ENCODE results near the gene MED19.
"Not testable (repeated sequence)": the region's sequence is repeated elsewhere in the genome, so short reads cannot be mapped to it uniquely, and the experiment has no call there.

Gene MED19, protein sequence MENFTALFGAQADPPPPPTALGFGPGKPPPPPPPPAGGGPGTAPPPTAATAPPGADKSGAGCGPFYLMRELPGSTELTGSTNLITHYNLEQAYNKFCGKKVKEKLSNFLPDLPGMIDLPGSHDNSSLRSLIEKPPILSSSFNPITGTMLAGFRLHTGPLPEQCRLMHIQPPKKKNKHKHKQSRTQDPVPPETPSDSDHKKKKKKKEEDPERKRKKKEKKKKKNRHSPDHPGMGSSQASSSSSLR

DNA sequence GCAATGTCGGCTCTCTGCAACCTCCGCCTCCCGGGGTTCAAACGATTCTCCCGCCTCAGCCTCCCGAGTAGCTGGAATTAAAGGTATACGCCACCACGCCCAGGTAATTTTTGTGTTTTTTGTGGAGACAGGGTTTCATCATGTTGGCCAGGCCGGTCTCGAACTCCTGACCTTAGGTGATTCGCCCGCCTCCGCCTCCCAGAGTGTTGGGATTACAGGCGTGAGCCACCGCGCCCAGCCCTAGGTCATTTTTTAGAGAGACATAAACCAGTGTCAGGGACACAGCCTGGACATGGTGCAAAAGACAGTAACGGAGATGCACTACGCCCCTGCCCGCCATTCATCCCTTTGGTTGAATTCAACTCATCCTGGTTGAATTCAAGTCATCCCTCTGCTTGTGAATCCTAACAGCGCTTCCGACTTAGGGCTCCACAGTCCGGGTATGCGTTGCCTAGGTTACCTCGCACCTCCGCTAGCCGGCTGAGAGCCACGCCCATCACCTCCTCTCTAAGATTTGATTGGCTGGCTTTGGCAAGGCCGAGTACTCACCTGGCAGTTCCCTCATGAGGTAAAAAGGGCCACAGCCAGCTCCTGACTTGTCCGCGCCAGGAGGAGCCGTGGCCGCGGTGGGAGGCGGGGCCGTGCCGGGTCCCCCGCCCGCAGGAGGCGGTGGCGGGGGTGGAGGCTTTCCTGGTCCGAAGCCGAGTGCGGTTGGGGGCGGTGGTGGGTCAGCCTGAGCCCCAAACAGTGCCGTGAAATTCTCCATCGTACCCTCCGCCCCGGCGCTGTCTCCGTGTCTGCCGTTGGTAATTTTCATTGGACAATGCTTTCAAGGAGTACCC is at the start of gene MED19:
Gene MED19, minus strand, starts transcription at position 802 of the 842 bp plus-strand sequence. Its CDS starts 36 bp downstream, at position 766.
- peak; percentile 75 for DNase-seq

DNA sequence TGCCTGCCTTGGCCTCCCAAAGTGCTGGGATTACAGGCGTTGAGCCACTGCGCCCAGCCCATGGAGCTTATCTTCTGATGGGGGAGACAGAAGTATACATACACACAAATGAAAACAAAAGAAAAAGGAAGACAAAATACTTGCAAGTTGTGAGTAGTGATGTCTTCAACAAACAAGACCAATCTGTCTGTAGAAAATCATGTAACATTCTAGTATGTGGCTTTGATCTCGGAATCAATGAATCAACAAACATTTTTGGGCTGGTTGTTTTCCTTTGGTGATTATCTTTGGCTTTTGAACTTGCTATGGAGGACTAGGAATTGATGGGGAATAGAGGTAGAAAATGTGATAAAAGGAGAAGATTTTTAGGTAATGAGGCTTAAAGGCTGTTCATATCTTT is 46.2 kb upstream of the MED19 start:
- DNase-seq: no peak

DNA sequence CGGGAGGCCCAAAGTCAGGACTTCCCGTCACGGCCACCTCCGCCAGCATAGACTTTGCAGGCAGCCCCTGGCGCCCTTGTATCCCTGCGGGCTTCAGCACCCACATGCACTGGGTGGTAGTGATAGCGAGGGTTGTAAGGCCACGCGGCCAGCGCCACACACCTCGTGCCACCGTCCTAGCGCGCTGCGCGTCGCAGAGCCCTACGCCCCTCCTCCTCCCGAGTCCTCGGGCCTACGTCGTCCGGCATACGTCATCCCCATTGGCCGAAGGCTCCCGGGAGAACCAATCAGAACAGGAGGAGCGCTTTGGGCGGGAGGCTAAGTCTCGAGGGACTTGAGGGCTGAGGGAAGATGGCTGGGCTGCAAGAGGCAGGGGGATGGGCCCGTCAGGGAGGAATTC is 40.9 kb upstream of the MED19 start:
- no peak for DNase-seq

DNA sequence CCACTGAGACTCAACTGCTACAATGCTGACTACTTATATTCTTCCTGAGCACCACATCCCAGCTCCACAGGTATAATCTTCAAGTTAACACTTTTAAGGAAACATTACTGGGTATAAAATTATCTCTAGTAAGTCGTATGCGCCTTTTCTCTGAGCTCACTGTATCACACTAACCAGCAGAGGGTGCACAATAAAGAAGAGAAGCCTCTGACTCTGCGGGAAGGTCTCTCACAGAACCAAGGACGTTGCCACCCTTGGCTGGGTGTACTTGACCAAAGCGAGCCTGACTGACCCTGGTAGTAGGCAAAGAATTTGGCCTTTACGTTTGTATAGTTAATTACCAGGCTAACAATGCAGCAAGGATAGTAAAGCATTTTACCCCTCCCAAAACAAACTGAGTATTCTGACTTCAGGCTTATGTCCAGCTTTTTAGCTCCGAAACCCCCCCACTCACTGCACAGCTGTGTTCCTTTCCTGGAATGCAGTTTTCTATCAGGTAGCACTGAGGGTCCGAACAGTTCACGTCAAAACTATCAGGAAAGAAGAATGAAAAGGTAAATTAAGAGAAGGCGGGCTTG is 39.8 kb upstream of the MED19 start, which contains the start of gene BTBD18:
Gene BTBD18, minus strand, starts transcription at position 144 of the 578 bp plus-strand sequence. CDS start 631 bp downstream, outside the sequence.
- DNase-seq: no peak

DNA sequence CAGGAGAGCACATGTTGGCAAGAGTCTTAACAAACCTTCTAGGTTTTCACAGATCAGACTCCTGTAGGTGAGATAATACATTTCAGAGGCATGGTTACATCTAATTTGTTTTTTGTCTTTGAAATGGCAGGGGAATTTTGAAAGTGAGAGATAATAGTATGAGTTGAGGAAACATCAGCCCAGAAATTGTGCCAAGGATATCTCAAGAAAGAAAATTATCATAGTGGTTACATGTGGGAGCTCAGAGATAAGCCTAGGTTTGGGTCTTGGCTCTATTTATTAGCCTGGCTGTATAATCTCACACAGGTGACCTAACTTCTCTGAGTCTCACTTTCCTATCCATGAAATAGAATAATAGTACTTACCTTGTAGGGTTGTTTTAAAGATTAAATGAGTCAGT is 39.2 kb upstream of the MED19 start:
- no peak for DNase-seq

DNA sequence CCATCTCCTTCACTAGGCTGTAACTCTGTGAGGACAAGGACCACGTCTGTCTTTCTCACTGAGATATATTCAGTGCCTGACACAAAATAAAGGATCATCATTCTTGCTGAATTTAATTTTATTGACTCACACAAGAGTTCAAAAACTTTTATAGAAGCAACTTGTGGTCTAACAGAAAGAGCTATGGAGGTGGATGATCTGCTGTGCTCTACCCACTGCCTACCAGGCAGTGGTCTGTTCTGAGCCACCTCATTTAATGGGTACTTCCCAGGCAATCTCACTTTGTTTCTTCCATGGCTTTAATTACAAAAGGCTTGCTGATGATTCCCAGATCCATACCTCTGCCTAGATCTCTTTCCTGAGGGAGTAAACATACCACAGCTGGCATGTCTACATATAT is 34.9 kb upstream of the MED19 start:
- no peak for DNase-seq

DNA sequence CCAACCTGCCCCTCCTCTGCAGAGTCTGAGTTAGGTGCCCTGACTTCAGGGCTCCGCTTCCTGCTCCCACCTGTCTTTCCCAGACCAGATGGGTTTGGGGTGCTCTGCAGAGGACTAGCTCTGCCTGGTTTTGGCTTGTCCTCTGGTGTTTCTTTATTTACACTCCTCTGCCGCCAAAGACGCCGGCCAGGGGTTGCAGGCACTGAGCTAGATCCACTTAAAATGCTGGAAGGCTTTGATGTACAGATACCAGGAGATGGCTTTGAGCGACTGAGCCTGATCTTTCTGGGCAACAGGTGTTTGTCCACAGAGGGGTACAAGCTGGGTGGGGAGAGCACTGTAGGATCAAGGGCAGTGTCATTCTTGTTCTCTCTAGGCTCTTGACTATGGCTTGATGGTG is 33.2 kb upstream of the MED19 start:
- no peak for DNase-seq

DNA sequence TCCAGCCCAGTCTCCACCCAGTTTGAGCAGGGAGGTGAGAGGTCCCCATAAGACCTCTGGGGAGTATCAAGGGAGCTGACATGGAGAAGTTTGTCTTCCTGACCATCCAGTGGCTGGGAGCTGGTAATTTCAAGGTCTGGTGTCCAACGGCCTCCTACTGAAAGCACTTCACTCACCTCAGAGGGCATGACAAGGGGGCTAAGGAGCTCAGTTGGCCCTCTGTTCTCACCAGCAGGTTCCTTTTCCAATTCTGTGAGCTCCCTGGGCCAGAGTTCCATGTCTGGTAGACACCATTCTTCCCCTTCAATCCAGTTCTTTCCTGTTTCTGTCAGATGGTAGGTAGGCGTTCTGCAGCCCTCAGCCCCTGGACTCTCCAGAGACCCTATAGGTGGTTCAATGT is 32.3 kb upstream of the MED19 start:
- no peak for DNase-seq

DNA sequence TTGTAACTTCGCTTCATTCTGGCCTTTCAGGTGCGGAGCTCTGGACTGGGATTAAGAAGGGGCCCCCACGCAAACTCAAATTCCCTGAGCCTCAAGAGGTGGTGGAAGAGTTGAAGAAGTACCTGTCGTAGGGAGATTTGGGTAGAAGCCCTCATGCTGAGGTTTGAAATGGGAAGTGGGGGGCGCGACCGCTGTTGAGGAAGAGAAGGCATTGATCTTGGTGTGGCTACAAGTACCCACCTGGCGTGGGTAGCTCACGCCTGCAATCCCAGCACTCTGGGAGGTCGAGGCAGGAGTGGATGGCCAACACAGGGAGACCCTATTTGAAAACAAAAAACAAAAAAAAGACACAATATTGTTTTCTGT is 30.1 kb upstream of the MED19 start:
- DNase-seq: no peak

DNA sequence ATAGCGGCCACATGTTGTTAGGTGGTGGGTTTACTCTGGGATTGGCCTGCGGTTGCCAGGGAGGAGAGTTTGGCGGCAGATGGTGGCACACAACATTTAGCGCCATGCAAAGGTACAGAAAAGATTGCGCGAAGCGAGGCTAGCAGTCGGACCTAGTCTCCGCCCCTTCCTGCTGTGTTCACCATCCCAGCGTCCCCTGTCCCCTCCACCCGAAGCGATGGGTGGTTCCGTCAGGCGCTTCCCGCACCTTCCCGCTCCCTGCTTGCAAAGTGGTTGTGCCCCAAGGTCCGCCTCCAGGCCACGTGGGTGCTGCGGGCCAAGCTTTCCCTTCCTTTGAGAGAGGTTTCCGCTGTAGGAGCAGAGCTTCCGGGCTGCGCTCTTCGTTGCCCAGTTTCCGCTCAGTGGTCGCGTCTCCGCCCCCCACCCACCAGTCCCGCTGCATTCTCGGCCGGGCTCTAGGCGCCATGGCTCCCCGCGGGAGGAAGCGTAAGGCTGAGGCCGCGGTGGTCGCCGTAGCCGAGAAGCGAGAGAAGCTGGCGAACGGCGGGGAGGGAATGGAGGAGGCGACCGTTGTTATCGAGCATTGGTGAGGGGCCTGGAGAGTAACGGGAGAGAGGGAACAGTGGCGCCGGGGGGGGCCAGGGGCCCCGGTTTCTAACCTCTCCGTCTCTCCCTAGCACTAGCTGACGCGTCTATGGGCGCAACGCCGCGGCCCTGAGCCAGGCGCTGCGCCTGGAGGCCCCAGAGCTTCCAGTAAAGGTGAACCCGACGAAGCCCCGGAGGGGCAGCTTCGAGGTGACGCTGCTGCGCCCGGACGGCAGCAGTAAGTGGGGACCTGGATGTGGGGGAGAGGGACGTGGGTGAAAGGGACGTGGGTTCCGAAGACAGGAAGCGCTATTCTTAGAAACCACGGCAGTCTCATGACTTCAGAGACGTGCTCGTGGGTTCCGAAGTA is 29.4 kb upstream of the MED19 start, which contains the start of gene SELENOH:
Gene SELENOH, plus strand, starts transcription at position 360 of the 955 bp plus-strand sequence. Its CDS starts 105 bp downstream, at position 465.
- DNase-seq: peak; percentile 67

DNA sequence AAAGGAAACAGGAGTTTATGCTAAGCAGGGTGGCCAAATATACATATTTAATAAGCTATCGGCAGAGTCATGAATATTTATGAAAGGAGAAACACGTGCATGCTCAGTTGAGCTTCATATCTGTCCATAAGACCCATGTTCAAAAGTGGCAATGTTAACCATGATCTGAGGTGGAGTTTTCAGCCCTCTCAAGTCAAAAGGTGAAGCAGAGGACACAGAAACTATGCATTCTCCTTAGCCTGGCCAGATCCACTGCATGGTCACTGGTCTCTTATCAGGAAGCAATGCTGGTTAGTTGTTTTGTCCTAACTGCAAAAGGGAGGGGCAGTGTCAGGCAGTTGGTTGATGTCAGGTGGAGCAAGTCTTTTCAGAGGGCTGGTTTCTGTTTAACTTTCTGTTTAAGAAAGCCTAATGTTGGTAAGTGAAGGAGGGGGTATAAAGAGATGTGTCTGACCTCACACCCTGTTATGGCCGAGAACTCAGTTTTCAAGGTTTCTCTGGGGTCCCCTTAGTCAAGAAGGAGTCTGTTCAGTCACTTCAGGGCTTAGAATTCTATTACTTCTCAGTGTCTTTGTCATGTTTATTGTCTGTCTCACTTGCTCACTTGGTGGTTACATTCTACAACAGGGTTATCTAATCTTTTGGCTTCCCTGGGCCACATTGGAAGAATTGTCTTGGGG is 23.7 kb upstream of the MED19 start:
- DNase-seq: no peak

DNA sequence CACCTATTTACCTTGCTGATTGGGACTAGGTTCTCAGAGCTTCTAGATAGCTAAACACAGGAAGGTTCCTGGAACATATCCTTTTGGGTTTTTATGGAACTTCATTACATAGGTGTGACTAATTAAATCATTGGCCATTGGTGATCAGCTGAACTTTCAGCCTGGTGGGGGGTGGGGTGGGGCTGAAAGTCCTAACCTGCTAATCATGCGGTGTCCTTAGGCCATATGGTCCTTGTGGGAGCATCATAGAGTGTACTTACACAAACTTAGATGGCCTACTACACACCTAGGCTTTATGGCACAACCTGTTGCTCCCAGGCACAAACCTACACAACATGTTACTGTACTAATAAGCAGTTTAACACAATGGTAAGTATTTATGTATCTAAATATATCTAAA is 20.6 kb upstream of the MED19 start:
- DNase-seq: no peak

DNA sequence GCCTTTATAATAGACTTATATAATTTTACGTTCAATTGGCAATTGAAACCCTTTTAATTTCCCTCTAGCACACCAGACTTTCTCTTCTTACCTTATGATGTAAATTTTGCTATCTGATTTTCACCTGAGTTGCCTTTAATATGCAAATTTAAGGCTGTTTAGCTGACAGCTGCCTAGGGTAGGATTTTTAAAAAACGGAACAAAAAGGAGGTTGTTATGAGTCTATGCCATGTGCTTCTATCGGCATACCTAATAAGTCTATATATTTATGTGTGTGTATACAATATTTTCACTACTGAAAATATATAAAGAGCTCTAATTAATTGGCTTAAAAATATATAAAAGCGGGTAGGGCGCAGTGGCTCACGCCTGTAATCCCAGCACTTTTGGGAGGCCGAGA is 17.5 kb upstream of the MED19 start:
- DNase-seq: no peak

DNA sequence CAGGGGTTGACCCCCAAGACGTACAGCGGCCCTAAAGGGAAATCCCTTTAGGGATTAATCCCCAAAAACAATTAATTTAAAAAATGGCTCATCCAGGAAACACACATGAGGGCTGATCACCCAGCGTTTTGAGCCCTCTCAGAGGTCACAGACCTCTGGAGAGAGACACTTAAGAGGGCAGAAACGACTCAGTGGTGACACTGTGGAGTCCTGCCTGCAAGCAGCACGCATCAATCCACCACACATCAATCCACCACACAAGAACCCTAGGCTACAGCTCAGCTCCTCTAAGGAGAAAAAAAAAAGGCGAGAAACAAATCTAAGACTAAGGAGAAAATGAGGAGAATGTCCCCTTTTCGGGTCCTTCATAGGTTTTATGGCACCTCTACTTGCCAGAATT is 16.8 kb upstream of the MED19 start:
- no peak for DNase-seq

DNA sequence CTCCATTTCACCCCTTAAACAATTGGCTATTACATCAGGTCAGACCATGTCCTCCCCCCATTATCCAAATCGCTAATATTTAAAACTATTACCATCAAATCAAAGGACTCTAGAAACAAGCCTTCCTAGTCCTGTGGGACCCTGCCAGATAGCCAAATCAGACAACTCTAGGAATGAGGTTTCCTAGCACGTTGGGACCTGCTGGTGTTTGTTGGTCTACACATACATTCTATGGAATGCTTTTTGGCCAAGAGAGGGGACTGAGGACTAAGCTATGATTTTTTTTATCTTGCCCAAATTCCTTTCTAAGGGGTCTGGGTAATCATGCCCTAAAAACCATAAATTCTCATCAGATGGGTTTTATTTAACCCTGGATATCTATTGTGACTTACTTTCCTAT is 15.2 kb upstream of the MED19 start:
- no peak for DNase-seq

DNA sequence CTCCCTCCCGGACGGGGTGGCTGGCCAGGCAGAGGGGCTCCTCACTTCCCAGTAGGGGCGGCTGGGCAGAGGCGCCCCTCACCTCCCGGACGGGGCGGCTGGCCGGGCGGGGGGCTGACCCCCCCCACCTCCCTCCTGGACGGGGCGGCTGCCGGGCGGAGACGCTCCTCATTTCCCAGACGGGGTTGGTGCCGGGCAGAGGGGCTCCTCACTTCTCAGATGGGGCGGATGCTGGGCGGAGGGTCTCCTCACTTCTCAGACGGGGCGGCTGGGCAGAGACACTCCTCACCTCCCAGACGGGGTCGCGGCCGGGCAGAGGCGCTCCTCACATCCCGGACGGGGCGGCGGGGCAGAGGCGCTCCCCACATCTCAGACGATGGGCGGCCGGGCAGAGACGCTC is 4.7 kb upstream of the MED19 start:
- not testable (repeated sequence) for DNase-seq

DNA sequence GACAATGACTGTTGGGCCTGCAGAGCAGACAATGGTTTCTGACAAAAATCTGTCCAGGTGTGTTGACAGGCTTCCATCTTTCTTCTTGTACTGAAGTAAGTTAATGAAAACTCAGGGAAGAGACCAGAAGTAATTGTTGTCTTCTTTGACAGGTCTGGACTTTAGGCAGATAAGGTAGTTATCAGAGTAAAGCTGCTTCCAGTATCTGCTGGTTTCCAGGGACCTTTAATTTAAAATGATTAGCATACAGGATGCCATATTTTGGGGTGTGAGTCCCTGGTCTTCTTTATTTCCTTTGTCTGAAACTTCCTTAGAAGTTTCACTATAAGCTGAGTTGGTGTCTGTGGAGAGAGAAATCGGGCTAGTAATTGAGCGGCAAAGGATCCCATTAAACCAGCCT is 1.8 kb upstream of the MED19 start:
- no peak for DNase-seq

DNA sequence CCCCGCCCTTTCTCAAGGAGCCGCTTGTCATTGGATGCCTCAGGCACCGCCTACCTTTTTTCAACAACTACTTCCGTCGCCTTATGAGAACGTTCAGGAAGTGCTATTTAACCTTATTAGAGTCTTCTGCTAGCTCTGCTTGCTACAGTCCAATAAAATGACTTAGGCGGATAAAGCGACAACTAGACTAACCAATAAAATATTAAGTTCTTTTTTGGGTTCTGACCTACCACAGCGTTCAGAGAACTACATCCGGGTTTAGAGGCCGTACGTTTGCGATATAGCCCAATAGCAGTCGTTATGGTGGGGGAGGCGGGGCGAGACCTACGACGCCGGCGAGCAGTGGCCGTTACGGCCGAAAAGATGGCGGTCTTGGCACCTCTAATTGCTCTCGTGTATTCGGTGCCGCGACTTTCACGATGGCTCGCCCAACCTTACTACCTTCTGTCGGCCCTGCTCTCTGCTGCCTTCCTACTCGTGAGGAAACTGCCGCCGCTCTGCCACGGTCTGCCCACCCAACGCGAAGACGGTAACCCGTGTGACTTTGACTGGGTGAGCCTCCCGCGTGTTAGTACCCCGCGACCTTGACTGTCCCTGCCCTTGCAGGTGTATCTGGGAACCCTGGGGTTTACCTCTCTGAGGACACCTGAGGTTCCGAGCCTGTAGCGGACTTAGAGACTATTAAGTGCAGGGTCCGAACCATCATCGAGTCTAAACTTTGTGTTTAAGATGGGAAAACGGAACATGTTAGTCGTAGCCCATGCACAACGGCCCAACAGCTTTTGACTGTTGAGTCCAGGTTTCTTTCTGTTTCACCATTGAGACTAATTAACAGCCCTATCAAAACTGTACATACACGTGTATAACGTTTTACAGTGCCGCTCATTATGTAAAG is 488 bp upstream of the MED19 start, which contains the start of gene TMX2:
Gene TMX2, plus strand, starts transcription at position 338 of the 895 bp plus-strand sequence. Its CDS starts 26 bp downstream, at position 364.
- DNase-seq: peak; percentile 98

DNA sequence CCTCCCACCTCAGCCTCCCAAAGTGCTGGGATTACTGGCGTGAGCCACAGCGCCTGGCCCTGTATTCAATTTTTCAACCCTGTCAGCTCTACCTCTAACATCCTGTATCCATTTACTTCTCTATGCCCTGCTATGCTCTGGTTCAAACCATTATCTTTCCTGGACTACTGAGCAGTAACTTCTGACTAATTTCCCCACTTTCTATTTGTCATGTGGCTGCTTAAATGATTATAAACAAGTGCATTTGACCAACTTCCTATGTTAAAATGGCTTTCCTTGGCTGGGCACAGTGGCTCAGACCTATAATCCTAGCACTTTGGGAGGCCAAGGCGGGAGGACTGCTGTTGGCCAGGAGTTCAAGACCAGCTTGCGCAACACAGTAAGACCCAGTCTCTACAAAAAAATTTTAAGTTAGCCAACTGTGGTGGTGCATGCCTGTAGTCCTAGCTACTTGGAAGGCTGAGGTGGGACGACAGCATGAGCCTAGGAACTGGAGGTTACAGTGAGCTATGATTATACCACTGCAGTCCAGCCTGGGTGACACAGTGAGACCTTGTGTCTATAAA is 2.1 kb downstream of the MED19 start:
- no peak for DNase-seq

DNA sequence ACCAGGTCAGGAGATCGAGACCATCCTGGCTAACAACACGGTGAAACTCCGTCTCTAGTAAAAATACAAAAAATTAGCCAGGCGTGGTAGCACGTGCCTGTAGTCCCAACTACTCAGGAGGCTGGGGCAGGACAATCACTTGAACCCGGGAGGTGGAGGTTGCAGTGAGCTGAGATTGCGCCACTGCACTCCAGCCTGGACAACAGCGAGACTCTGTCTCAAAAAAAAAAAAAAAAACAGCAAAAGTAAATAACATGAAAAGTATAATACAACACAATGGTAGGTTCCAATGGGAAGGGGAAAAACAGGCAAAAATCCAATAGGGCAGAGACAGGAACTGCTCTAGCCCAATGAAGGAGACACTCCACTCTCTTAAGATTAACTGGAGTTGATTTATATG is 6.6 kb downstream of the MED19 start:
- DNase-seq: not testable (repeated sequence)

DNA sequence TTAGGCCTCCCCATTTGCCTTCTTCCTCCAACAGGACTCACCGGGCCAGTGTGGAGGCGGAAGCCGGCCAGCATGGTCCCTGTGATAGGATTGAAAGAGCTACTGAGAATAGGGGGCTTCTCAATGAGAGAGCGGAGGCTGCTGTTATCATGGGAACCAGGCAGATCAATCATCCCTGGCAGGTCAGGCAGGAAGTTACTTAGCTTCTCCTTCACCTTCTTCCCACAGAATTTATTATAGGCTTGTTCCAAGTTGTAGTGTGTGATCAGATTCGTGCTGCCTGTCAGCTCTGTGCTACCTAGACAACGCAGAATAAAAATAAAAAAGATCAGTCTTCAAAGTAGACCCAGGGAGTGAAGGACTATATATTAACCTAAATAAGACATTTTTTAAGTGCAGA is 7.1 kb downstream of the MED19 start:
- DNase-seq: no peak

Measured in NCI-H187 treated with DMSO at 0.1 percent for 48 hours (cell line).